Sciatic nerve (tissue), 2 donors: Measurements from ENCODE around the gene ANKRD34A. TPM values are rescaled to one million over a fixed set of nuclear protein-coding genes. Genes with fewer than 3 reads are reported as not detected.
"Not testable (repeated sequence)": the region's sequence is repeated elsewhere in the genome, so short reads cannot be mapped to it uniquely, and the experiment has no call there.

Experiments
- ATAC-seq: fragments of 200-7000 bp; cut with Tn5 transposase; one replicate; pipeline ENCODE4 v1.9.1; 2020; ENCODE audit warnings: mild to moderate bottlenecking, moderate library complexity
- DNase-seq: peaks from one replicate; pipeline ENCODE4 v3.0.0-alpha.2; 2020; ENCODE audit warnings: low spot score
- intact Hi-C: fragments of 100-400 bp; cut with DNase I; formaldehyde crosslinking; loops from one replicate; pipeline ENCODE4 v1.14.2; 2022
- total RNA-seq: library from RNA; stranded (reverse); fragmentation: NEBNext Ultra II Directional; extraction: Animal tissue kit (Norgen Biotek cat#: 25700); gene quantifications from one replicate; pipeline ENCODE4 v1.2.1, GENCODE V29; 2021
- donor health status: DM: no; HTN: no; CAD: no.
- donor health status: DM: no; HTN: no; CAD: no.

ANKRD34A gene
- total RNA-seq, 1 donor from 2014 or later: 1.2 TPM

DNA sequence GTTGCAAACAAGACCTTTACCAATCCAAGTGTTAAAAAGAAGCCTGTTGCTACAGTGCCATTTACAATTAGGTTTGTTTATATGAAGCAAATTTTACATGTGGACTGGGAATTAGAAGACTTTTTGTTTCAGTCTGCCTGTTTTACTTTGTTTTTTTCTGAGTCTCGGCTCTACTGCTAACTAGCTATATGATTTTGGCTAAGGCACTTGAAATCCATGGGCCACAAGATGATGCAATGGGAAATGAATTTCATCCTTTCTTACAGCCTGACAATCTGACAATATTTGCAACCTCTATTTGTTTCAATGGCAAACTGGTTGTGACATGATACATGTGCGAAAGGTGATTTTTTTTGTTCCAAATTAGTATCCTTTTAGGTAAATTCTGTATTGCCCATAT, 42.1 kb downstream of the ANKRD34A start:
- intact Hi-C loops: no loop called here
- DNase-seq (no peak), ATAC-seq (no peak)

DNA sequence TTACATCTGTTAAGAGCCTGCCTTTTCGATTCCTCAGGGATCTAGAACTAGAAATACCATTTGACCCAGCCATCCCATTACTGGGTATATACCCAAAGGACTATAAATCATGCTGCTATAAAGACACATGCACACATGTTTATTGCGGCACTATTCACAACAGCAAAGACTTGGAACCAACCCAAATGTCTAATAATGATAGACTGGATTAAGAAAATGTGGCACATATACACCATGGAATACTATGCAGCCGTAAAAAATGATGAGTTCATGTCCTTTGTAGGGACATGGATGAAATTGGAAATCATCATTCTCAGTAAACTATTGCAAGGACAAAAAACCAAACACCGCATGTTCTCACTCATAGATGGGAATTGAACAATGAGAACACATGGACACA, 44.1 kb downstream of the ANKRD34A start:
- ATAC-seq, DNase-seq, intact Hi-C loops: not testable (repeated sequence)

DNA sequence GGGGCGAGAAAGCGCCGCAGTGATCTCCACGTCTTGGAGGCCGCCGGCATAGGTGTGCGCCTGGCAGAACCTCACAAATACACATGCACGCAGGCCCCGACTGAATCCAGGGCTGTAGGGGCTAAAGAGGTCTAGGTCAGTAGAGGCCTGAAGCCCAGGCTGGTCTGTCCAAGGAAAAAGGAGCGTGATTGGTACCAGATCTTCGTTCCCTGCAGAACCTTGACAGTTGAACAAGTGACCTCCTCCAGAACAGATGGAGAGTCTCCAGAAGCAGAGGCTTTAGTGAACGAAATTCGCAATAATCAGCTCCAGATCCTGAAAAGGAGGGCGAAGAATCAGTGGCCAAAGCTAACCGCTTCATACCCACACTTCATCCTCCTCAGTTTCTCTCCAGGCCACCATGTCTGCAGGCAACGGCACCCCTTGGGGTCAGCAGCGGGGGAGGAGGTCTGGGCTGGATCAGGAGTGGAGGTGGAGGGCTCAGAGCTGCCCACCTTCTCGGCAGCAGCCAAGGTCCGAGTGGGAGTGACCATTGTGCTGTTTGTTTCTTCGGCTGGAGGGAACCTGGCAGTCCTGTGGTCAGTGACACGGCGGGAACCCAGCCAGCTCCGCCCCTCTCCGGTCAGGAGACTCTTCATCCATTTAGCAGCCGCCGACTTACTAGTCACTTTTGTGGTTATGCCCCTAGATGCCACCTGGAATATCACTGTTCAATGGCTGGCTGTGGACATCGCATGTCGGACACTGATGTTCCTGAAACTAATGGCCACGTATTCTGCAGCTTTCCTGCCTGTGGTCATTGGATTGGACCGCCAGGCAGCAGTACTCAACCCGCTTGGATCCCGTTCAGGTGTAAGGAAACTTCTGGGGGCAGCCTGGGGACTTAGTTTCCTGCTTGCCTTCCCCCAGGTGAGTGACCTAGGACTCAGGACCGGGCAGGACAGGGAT, 45.1 kb downstream of the ANKRD34A start:
- ATAC-seq: peak; percentile 35
- intact Hi-C loops: no loop called here
- peak; percentile 75 for DNase-seq

DNA sequence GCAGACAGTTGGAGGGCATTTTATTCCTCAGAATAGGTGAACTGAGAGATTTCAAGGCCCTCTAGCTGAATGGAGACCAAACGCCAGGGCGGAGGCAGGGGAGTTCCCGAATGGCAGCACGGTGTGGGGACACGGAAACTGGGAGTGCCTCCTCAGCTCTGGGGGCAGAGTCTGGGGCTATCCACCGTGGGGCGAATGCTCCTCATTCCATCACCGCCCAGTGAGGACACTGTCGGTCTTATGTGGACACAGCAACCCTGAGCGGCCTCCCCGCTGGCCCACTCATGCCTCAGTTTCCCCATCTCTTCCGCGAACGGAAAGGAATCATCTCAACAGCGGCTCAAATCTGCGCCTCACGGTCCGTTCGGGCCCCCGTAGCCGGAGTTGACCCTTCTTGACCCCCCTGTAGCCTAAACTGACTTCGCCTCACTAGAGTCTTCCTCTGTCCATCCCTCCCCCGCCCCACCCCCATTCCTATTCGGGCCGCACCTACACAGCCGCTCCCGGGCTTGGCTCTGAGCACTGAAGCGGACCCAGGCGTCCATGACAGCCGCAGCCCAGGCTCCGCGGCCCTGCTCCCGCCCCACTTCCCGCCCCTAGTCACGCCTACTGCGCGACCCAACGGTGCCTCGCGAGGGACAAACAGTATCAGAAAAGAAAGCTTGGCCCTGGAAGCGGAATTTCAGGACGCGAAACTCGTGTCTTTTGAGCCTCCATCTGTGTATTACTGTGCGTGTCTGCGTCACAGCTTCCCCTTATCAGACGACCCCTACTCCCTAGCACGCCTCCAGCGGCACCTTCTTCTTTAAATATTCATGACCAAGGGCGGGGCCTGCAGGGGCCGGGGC, 46.0 kb downstream of the ANKRD34A start, which contains the start of gene PEX11B:
PEX11B (minus strand) TSS at position 574 of the 848 bp plus-strand sequence; CDS start at position 545, 29 bp downstream.
- ATAC-seq (peak; percentile 98), DNase-seq (peak; percentile 94)
- intact Hi-C loops: no loop called here

DNA sequence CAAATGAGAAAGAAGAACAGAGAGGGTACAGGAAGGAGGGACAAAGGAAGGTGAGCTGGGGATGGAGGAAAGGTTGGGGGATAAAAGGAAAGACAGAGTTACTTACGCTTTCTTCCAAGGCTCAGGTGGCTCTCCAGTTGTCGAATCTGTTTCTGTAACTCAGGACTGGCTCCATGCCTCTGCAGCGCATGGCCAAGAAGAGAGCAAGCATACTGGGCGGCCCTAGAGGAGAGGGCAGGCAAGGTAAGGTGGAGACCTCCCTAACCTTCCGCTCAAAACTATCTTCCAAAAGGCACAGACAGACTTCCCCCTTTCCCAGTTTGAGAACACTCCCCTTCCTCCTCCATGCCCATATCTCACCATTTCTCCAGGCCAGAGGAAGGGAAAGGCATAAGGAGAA, 46.8 kb downstream of the ANKRD34A start:
- intact Hi-C loops: no loop called here
- ATAC-seq: no peak
- DNase-seq: no peak

DNA sequence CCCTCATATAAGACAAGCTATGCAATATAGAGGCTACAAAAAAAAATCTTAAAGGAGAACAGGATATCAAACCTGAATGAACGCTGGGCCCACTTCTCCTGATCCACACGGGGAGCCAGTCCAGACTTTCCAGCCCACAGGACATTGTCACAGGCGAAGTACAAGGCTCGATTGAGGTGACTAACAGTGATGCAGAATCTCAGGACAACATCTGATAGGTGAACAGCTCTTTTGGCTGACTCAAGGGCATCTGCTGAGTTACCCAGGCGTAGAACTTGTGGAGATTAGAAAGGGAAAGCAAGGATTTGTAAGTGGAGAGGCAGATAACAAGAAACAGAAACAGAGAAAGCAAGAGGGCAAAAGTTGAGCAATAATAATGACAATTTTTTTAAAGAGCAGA, 47.6 kb downstream of the ANKRD34A start:
- intact Hi-C loops: no loop called here
- ATAC-seq: no peak
- no peak for DNase-seq

DNA sequence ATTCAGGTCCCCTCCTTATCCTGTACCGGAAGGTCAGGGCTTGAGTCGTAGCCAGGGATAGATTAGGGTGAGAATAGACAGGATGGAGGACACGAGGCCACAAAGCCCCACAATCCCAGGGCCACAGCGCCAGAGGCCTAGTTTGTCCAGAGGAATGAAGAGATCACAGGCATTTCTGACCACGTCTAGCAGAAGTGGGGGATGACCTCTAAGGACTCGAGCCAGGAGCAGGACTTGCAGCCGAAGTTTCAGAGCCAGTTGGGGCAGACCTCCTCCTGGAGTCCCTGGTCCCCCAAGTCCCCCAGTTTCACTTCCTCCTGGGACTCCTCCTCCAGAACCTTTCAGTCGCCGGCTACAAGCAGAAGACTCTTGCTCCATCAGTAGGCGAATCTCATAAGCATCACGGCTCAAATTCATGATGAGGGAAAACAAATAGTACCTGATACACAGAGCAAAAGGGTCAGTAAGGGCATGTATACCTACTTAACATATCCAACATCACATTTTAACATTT, 52.2 kb downstream of the ANKRD34A start:
- intact Hi-C loops: no loop called here
- ATAC-seq (no peak), DNase-seq (no peak)

Other genes starting within 250 kb of the ANKRD34A start
- 0.45 TPM for gene CD160, start 245.1 kb downstream of the ANKRD34A start, total RNA-seq
- 19.9 TPM for gene RNF115, start 140.5 kb downstream of the ANKRD34A start, total RNA-seq
- 26.2 TPM for gene POLR3C, start 140.4 kb downstream of the ANKRD34A start, total RNA-seq
- gene NUDT17, start 118.9 kb downstream of the ANKRD34A start, total RNA-seq: 3.9 TPM
- 44.5 TPM for gene PIAS3, start 105.5 kb downstream of the ANKRD34A start, total RNA-seq
- 3.8 TPM for gene ANKRD35, start 78.7 kb downstream of the ANKRD34A start, total RNA-seq
- gene ITGA10, start 54.5 kb downstream of the ANKRD34A start, total RNA-seq: 9.6 TPM
- 20.7 TPM for gene PEX11B, start 45.9 kb downstream of the ANKRD34A start, total RNA-seq
- 93.8 TPM for gene RBM8A, start 37.1 kb downstream of the ANKRD34A start, total RNA-seq
- 57.6 TPM for gene LIX1L, start 6.6 kb downstream of the ANKRD34A start, total RNA-seq
- 22.3 TPM for gene POLR3GL, start 115 bp upstream of the ANKRD34A start, total RNA-seq
- 609 TPM for gene TXNIP, start 32.0 kb upstream of the ANKRD34A start, total RNA-seq
- not detected for gene HJV, start 57.2 kb upstream of the ANKRD34A start, total RNA-seq
- 4.3 TPM for gene NBPF10, start 180.2 kb upstream of the ANKRD34A start, total RNA-seq